Measurements from ENCODE around the gene SOCS2. TPM values are rescaled to one million over a fixed set of nuclear protein-coding genes. Genes with fewer than 3 reads are reported as not detected.
A peak's percentile ranks its signal among the peaks of the same experiment; 100 is the strongest.
"Not testable (repeated sequence)": the region's sequence is repeated elsewhere in the genome, so short reads cannot be mapped to it uniquely, and the experiment has no call there.

Gene SOCS2
- total RNA-seq, 4 donors from 2014 or later = 33.4 to 113 (median 35.1) TPM

DNA sequence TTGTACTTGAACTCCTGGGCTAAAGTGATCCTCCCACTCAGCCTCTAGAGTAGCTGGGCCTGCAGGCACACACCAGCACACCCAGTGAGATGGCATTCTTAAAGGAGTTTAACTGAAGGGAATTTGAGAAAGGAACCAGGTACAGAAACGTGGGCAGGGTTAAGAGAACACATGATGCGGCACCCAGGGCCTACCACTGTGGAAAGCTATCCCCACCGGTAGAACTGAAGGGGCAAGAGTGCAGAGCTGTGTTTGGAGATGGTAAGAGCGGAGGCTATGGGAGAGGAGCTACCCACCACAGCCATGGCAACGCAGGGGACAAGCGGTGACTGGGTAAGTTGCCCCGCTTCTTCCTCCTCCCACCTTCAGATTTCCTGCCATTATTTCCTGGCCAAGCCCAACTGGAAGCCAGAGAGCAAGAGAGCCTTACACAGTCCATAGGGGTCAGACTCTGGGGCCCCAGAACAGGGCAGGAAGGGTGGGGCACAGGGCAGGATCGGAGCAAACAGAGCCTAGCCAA lies 46.5 kb downstream of the SOCS2 start:
- no peak overlapping the region for H3K4me3 ChIP-seq
- H3K36me3 ChIP-seq = no peaks in the 10 kb centered on the region
- no peaks in the 10 kb centered on the region for H3K27me3 ChIP-seq
- no peak for TF ChIP-seq POLR2A (IDR thresholded peaks at IDR 0.05)
- TF ChIP-seq, protein P1, sequence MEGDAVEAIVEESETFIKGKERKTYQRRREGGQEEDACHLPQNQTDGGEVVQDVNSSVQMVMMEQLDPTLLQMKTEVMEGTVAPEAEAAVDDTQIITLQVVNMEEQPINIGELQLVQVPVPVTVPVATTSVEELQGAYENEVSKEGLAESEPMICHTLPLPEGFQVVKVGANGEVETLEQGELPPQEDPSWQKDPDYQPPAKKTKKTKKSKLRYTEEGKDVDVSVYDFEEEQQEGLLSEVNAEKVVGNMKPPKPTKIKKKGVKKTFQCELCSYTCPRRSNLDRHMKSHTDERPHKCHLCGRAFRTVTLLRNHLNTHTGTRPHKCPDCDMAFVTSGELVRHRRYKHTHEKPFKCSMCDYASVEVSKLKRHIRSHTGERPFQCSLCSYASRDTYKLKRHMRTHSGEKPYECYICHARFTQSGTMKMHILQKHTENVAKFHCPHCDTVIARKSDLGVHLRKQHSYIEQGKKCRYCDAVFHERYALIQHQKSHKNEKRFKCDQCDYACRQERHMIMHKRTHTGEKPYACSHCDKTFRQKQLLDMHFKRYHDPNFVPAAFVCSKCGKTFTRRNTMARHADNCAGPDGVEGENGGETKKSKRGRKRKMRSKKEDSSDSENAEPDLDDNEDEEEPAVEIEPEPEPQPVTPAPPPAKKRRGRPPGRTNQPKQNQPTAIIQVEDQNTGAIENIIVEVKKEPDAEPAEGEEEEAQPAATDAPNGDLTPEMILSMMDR (IDR thresholded peaks at IDR 0.05) = no peak
- no peaks in the 10 kb centered on the region for H3K4me1 ChIP-seq
- H3K9me3 ChIP-seq = no peaks in the 10 kb centered on the region
- H3K27ac ChIP-seq = no peak overlapping the region
- DNase-seq = no peak

DNA sequence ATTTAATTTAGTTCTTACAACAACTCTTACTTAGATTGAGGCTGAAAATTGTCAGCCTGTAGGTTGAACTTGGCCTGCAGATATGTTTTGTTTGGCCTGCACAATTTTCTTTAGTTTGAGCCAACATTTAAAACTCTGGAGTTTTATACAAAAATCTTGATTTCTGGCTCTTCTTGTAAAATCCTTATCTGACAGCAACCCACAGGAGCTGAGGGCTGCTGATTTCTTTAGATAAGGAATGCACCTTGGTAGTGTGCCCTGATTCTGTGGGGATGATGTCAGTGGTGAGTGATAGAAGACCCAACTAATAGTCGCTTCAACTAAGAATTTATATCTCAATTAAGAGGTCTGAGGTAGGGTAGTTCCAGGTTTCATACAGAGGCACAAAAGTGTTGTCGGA lies 49.5 kb downstream of the SOCS2 start:
- DNase-seq = no peak
- Histone ChIP-seq H3K9me3 (no peaks in the 10 kb centered on the region), H3K36me3 (no peaks in the 10 kb centered on the region), H3K4me1 (no peaks in the 10 kb centered on the region), H3K27me3 (no peaks in the 10 kb centered on the region), H3K4me3 (no peak overlapping the region), H3K27ac (no peak overlapping the region)
- TF ChIP-seq, protein P1 (IDR thresholded peaks at IDR 0.05) = no peak
- TF ChIP-seq POLR2A (IDR thresholded peaks at IDR 0.05) = no peak

DNA sequence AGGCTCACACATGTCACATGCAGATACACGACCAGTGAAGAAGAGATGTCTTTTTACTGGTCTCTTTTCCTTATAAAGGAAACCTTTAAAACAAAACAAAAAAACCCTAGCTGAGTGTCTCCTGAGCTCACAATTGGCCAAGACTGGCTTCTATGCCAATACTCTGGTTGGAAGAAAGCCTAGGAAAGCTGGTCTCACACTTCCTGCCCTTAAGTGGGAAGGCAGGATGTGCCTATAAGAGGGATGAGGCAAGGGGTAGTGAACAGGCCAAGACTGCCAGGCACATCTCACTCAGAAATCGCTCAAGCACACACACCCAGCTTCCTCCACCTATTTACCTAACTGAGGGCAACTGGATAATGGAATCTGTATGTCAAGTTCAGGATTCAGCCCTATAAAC lies 50.0 kb downstream of the SOCS2 start:
- no peak overlapping the region for H3K27ac ChIP-seq
- no peaks in the 10 kb centered on the region for H3K36me3 ChIP-seq
- no peaks in the 10 kb centered on the region for H3K4me1 ChIP-seq
- no peaks in the 10 kb centered on the region for H3K27me3 ChIP-seq
- H3K4me3 ChIP-seq = no peak overlapping the region
- no peaks in the 10 kb centered on the region for H3K9me3 ChIP-seq
- TF ChIP-seq, protein P1 (IDR thresholded peaks at IDR 0.05) = no peak
- DNase-seq = no peak

DNA sequence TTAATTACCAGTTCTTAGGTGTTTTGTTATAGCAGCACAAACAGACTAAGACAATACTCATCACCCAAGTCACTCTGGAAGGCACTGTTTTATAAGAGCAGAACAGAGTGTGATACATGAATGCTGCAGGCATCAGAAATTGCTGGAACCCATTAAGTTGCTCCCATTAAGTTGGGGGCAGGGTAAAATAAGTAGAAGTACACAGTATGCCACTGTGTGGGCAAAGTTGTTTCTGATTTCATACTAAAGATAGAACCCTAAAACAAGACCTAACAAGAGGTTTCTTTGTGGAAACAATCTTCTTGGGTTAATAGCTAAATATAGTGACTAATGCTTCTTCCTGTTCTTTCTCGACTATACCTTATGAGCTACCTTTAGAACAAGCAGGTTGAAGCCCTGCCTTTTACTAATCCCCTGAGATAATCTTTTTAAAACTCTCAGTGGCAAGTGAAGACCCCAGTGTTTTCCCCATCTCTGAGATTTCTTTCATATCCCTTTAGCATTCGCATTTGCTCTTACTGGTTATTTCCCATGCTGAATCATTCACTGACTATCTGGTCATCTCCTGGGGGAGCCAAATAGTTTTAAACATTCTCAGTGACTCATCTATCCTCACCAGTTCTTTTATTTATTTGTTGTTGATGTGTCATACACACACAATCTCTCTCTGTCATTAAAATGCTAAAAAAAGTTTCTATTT lies 52.3 kb downstream of the SOCS2 start:
- Histone ChIP-seq H3K36me3 (no peaks in the 10 kb centered on the region), H3K4me1 (no peaks in the 10 kb centered on the region), H3K27me3 (no peaks in the 10 kb centered on the region), H3K9me3 (no peaks in the 10 kb centered on the region), H3K27ac (peak overlapping the region in 1 of 4 donors; percentile 38), H3K4me3 (no peak overlapping the region)
- no peak for DNase-seq
- no peak for TF ChIP-seq POLR2A (IDR thresholded peaks at IDR 0.05)
- TF ChIP-seq, protein P1 (IDR thresholded peaks at IDR 0.05) = no peak

- not testable (repeated sequence) for H3K27ac ChIP-seq, DNase-seq, H3K4me3 ChIP-seq, H3K4me1 ChIP-seq, H3K9me3 ChIP-seq, H3K27me3 ChIP-seq, H3K36me3 ChIP-seq
Observed at GRCh38 chr12:93625295-93625645, 52.8 kb downstream of the SOCS2 start.

GRCh38 chr12:93626160-93626559 lies 53.7 kb downstream of the SOCS2 start:
- no peaks in the 10 kb centered on the region for H3K9me3 ChIP-seq
- no peak overlapping the region for H3K27ac ChIP-seq
- no peaks in the 10 kb centered on the region for H3K4me1 ChIP-seq
- no peak overlapping the region for H3K4me3 ChIP-seq
- no peaks in the 10 kb centered on the region for H3K36me3 ChIP-seq
- DNase-seq = no peak
- H3K27me3 ChIP-seq = no peaks in the 10 kb centered on the region
- TF ChIP-seq POLR2A (IDR thresholded peaks at IDR 0.05) = no peak
- TF ChIP-seq, protein P1 (IDR thresholded peaks at IDR 0.05) = no peak

Other genes starting within 250 kb of the SOCS2 start
- 10 to 100 TPM; 41.5 to 68.5 (median 52.8) TPM for gene NUDT4, start 194.8 kb upstream of the SOCS2 start, total RNA-seq
- gene UBE2N, start 130.7 kb upstream of the SOCS2 start, total RNA-seq = 10 to 100 TPM; 18.0 to 26.4 (median 22.1) TPM
- gene MRPL42, start 105.2 kb upstream of the SOCS2 start, total RNA-seq = 10 to 100 TPM; 19.7 to 67.7 (median 37.5) TPM
- 100 to 1,000 TPM in 1 of 4 donors, 10 to 100 TPM in 3; 66.3 to 128 (median 89.4) TPM for gene CRADD, start 104.7 kb downstream of the SOCS2 start, total RNA-seq